ENCODE measurements around the gene TH. TPM values are rescaled to one million over a fixed set of nuclear protein-coding genes. Genes with fewer than 3 reads are reported as not detected.

The TH gene
- total and polyA plus RNA-seq, 2 of the 4 experiments (the other 2 are of a cell fraction) = 0.10 TPM; not detected in 1

DNA sequence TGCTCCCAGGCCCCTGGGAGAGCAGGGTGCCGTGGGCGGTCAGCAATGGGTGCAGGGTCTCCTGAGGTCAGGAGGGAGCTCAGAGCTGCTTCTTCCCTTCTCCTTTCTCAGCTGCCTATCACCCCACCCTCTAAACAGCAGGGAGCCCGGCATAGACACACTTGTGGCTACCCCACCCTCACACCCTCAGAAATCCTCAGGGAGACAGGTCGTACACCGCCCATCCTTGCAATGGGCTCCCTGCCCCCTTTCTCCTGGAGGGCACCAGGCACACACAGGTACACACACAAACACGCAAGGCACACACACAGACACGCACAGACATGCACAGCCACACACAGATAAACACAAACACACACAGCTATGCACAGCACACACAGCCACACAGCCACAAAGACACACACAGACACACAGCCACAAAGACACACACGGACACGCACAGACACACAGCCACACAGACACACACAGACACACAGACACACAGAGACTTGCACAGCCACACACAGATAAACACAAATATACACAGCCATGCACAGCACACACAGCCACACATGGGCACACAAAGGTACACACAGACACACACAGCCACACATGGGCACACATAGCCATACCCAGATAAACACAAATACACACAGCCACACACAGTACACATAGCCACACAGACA lies 44.9 kb upstream of the TH start:
- BruUV-seq (replicated peaks) = no TSS peak
- WGBS, 2 experiments (ENCODE audit: extremely low coverage in 2 of 2, insufficient read length in 1 of 2) = 73% methylated on average over 3 of the region's 9 CpGs; no CpG with 5 or more reads in 1 of the 2 experiments
- H3K9me3 ChIP-seq (ENCODE audit: control insufficient read depth, insufficient read depth, low read length) = no peaks in the 10 kb centered on the region
- no peaks in the 10 kb centered on the region for H3K36me3 ChIP-seq (ENCODE audit: control insufficient read depth, insufficient read depth, low read length)
- intact Hi-C loops (cut with micrococcal nuclease) (no loop called here), in situ Hi-C loops (cut with MboI; ENCODE audit: low sequenced_read_pairs) (no loop called here), dilution Hi-C loops (cut with HindIII; ENCODE audit: low sequenced_read_pairs, unreplicated experiment) (no loop called here)
- H4K8ac ChIP-seq (ENCODE audit: low read depth in 2 of 2, low read length in 2 of 2) = no peak overlapping the region
- no peak overlapping the region for H3K27ac ChIP-seq (ENCODE audit: insufficient read depth, low read length)
- H3K14ac ChIP-seq (replicated peaks; ENCODE audit: low read depth, low read length) = no peak overlapping the region
- no peak overlapping the region for H3K4me2 ChIP-seq (ENCODE audit: low read depth, low read length)
- no peak overlapping the region for H3K23ac ChIP-seq (ENCODE audit: low read depth, low read length)
- no peak overlapping the region for H3K18ac ChIP-seq (ENCODE audit: low read depth, low read length)
- TF ChIP-seq CEBPB (IDR thresholded peaks at IDR 0.05; ENCODE audit: low read depth, low read length) (no peak), ELK1 (IDR thresholded peaks at IDR 0.05; ENCODE audit: borderline replicate concordance, low read depth, low read length) (no peak), NFE2L2 (IDR thresholded peaks at IDR 0.05; ENCODE audit: low read depth, low read length) (no peak), MAZ (IDR thresholded peaks at IDR 0.05; ENCODE audit: borderline replicate concordance, low read depth, low read length) (no peak), RAD21 (IDR thresholded peaks at IDR 0.05; ENCODE audit: low read length) (no peak), CTCF (conservative IDR thresholded peaks at IDR 0.05; ENCODE audit: low read depth, low read length) (no peak), BHLHE40 (IDR thresholded peaks at IDR 0.05; ENCODE audit: low read depth, low read length) (no peak), SMC3 (IDR thresholded peaks at IDR 0.05; ENCODE audit: low read depth, low read length) (no peak), MAFK (IDR thresholded peaks at IDR 0.05; ENCODE audit: low read depth, low read length) (no peak), RCOR1 (IDR thresholded peaks at IDR 0.05; ENCODE audit: insufficient replicate concordance, low read length) (no peak), CHD1 (IDR thresholded peaks at IDR 0.05; ENCODE audit: low read depth, low read length) (no peak), RFX5 (IDR thresholded peaks at IDR 0.05; ENCODE audit: low read depth, low read length) (no peak), FOS (IDR thresholded peaks at IDR 0.05; ENCODE audit: low read depth, low read length) (no peak), MXI1 (IDR thresholded peaks at IDR 0.05; ENCODE audit: borderline replicate concordance, low read depth, low read length) (no peak)
- TF ChIP-seq, protein P1, sequence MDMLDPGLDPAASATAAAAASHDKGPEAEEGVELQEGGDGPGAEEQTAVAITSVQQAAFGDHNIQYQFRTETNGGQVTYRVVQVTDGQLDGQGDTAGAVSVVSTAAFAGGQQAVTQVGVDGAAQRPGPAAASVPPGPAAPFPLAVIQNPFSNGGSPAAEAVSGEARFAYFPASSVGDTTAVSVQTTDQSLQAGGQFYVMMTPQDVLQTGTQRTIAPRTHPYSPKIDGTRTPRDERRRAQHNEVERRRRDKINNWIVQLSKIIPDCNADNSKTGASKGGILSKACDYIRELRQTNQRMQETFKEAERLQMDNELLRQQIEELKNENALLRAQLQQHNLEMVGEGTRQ (IDR thresholded peaks at IDR 0.05; ENCODE audit: low read depth, low read length) = no peak
- H3K4me3 ChIP-seq (ENCODE audit: insufficient read depth, low read depth, low read length) = no peak overlapping the region
- H3K9ac ChIP-seq (ENCODE audit: low read depth, low read length) = no peak overlapping the region
- no peak overlapping the region for H2AK9ac ChIP-seq (replicated peaks; ENCODE audit: low read depth, low read length, poor library complexity)
- no peak overlapping the region for H2AFZ ChIP-seq (replicated peaks; ENCODE audit: low read length, poor library complexity)
- H3K4ac ChIP-seq (ENCODE audit: low read depth, low read length) = no peak overlapping the region
- no peak overlapping the region for H2BK15ac ChIP-seq (ENCODE audit: low read depth, low read length)
- peak overlapping the region; percentile 1 for H2BK5ac ChIP-seq (ENCODE audit: low read depth, low read length, poor library complexity, severe bottlenecking)
- H2AK5ac ChIP-seq (ENCODE audit: low read depth, low read length) = no peak overlapping the region
- ChIA-PET POLR2A (ENCODE audit: unreplicated experiment) (no interaction called here), CTCF (no interaction called here)
- H3K9me1 ChIP-seq (ENCODE audit: insufficient read depth, low read length) = no peaks in the 10 kb centered on the region
- no peak overlapping the region for H4K5ac ChIP-seq (ENCODE audit: low read depth, low read length)
- H3K79me1 ChIP-seq (ENCODE audit: low read depth in 1 of 2, low read length in 2 of 2) = no peaks in the 10 kb centered on the region
- H3K56ac ChIP-seq (ENCODE audit: extremely low read depth, insufficient read depth, low read length) = no peak overlapping the region
- H3K4me1 ChIP-seq (ENCODE audit: control insufficient read depth, insufficient read depth, low read length) = no peaks in the 10 kb centered on the region
- H4K20me1 ChIP-seq (ENCODE audit: insufficient read depth, low read length) = no peaks in the 10 kb centered on the region; the same call in none of the 2 replicates
- ATAC-seq (ENCODE audit: low read depth) (no peak), DNase-seq (no peak)
- H3K27me3 ChIP-seq (ENCODE audit: control insufficient read depth, insufficient read depth, low read length) = peaks cover 43% of the 10 kb centered on the region
- no peak overlapping the region for H4K91ac ChIP-seq (ENCODE audit: insufficient read depth, low read depth, low read length)
- no peak overlapping the region for H2BK20ac ChIP-seq (ENCODE audit: low read depth, low read length)
- H2BK120ac ChIP-seq (ENCODE audit: low read depth, low read length) = no peak overlapping the region
